ENCODE measurements around the gene IL20RA.

Gene IL20RA

DNA sequence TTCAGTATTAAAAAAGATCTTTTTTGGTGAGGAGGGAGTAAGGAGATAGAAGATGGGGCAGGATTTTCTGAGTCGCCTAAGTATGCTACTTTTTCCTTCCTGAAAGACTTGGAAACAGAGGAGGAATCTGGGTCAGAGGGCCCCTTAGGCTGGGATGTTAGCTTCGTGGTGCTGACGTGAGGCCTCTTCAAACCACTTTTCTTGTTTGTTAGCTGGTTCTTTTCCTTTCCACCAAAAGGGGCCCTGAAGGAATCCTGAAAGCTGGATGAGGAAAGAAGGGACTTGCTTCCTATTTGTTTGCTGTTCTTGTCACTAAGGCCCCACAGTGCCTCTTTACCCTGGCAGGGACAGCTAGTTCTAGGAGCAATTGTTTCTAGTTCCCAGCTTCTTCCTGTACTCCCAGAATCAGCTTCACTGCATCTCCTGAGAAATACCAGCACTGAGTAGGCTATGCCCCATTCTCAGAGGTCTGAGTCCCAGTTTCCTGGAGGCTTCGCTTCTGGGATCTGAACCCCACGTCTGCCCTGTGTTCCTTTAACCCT lies 2.2 kb upstream of the IL20RA start:
- no peak for DNase-seq (ENCODE audit: low read depth in 2 of 2)

DNA sequence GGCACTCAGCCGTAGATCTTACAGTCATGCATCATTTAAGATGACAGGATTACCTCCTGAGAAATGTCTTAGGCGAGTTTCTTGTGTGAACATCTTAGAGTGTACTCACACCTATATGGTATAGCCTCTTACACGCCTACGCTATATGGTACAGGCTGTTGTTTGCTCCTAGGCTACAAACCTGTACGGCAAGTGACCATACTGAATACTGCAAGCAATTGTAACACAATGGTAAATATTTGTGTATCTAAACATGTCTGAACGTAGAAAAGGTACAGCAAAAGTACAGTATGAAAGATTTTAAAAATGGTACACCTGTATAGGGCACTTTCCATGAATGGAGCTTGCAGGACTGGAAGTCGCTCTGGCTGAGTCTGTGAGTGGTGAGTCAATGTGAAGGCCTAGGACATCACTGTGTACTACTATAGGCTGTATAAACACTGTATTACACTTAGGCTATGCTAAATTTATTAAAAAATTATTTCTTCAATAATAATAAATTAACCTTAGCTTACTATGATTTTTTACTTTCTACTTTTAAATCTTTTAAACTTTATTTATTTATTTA lies 541 bp upstream of the IL20RA start:
- no peak for DNase-seq (ENCODE audit: low read depth in 2 of 2)

DNA sequence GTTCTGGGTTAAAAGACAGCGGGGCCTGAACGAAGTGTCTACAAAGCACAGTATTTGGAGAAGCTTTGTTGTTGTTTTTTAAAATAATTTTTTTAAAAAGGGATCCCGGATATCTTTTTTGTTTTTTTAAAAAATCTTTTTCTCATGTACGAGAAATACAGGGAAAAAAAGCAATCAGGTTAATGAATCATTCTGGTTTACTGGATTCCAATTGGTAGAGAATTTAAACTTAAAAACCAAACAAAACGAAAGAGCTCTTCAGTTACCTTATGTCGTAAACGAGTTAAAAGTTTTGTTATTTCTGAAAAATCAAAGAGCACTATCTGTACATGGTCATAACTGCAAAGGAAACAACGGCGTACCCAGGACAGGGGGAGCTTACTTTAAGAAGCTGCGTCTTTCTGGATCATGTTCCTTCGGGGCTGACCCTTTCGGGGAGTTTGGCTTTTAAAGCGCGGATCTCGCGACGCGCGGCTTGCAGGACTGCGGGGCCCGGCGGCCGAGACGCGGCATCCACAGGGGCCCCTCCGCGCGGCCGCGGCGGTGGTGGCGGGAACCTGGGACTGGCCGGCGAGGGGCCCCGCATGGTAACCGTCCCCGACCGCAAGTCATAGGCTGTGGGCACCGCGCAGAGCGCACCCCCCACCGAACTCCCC lies 927 bp downstream of the IL20RA start:
- no peak for DNase-seq (ENCODE audit: low read depth in 2 of 2)

DNA sequence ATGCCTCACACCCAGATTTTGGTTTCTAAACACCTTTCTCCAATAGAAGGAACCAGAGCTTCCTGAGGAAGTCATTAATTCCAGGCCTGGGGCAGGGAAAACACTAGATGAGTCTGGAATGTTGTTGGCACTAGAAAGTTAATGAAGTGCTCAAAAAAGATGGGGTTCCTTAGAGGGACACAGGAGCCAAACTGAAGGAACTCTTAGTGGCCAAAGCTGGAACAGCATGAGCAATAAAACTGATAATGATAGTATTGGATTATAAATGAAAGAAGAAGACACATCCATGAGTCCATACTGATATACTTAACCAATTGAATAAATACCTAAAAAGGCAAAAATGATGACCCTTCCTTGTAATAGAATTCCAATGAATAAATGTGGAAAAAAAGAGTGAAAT lies 4.4 kb downstream of the IL20RA start:
- DNase-seq (ENCODE audit: low read depth in 2 of 2): no peak

GRCh38 chr6:137039010-137039409 lies 5.8 kb downstream of the IL20RA start:
- no peak for DNase-seq (ENCODE audit: low read depth in 2 of 2)

- no peak for DNase-seq (ENCODE audit: low read depth in 2 of 2)
These were observed 8.0 kb downstream of the IL20RA start for GRCh38 chr6:137036566-137037300.

GRCh38 chr6:137033828-137034227 lies 10.9 kb downstream of the IL20RA start:
- peak in 1 of 2 donors; percentile 14 for DNase-seq (ENCODE audit: low read depth in 2 of 2)

GRCh38 chr6:137031122-137031521 lies 13.6 kb downstream of the IL20RA start:
- no peak for DNase-seq (ENCODE audit: low read depth in 2 of 2)

GRCh38 chr6:137028912-137029311 lies 15.9 kb downstream of the IL20RA start:
- DNase-seq (ENCODE audit: low read depth in 2 of 2): no peak

DNA sequence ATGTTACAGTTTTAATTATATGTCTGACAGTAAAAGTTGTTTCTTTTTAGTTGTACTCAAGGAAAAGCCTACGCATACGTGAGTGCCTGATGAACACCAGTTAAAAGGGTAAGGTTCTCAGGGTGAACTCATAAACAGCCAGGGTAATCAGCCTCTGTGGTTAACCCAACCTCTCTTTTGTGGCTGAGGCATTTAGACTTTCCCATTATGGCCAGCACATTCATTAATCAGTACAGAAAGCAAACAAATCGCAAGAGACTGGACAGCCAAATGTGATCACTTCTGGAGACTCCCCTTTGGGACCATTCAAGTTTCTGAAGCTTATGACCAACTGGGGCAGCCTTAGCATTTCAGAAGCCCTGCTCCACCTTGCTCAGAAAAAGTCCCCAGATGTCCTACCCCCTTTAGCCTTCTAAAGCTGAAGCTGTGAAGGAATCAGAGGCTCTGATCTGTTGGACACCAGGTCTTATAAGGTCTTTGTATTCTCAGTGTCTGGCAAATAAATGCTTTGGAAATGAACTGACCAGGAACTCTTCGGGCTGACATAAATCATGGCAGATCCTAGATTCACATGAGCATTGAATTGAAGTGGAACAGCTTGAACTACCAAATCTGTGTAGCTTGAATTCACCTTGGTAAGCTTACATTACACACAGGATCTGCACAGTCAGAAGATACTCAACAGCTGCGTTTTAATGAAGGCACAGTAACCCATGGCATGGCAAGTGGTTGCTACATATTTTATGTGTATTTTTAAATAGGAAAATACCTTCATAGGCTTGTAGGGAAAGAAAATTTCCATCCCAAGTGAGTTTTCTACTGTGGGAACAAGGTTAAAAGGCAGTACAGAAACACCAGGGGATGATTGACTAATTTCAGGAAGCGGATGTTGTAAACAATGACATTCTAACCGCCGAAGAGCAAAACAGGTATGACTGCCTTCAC lies 18.7 kb downstream of the IL20RA start:
- DNase-seq (ENCODE audit: low read depth in 2 of 2): no peak

DNA sequence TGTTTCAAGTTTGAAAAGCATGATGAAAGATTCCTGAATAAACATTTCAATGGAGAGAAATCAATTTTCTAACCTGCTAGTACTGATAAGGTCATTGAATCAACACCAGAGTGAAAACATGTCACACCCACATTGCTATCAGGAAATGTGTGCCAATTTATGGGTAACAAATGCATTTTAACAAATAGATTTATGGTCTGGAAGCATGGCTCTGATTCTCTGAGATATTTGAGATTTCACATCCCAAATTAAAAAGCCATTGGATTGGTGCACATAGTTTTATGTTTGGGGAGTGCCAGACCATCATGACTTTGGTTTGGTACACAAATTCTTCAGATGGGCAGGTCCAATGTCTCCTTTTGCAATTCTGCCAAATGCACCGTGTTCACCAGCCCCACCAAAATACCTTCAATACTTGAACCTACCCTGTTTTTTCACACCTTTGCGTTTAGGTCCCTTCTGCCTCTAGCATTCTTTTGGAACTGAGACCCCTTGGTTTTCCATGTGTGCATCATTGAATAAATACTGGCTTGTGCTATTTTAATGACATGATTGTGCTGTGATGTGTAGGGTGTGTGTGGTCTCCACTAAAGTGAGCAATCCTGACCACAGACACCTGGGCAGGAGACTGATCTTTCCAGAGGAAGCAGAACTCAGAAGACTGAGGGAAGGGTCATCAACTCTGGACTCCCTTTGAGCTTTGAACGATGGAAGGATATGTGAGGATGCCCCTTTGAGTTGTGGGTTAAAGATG lies 20.4 kb downstream of the IL20RA start:
- DNase-seq (ENCODE audit: low read depth in 2 of 2): no peak

DNA sequence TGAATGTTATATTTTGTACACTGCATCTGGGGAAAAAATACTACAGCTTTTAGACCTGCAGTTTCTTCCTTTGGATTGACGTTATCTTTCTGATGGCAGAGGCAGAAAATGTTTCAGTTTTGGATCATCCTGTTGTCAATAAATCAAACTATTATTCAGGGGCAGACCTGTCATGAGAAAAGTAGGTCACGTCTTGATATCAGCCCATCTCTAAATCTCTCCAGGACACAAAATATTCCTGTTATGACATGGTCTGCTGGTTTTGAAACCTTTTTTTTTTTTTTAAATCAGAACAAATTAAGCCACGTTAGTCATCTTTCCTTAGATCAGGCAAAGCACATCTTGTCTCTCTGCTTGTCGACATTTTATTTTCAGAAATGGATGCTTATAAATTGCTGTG lies 24.0 kb downstream of the IL20RA start:
- no peak for DNase-seq (ENCODE audit: low read depth in 2 of 2)

- no peak for DNase-seq (ENCODE audit: low read depth in 2 of 2)
These were observed 25.1 kb downstream of the IL20RA start for GRCh38 chr6:137019476-137020272.

- DNase-seq (ENCODE audit: low read depth in 2 of 2): no peak
These were observed 27.7 kb downstream of the IL20RA start for GRCh38 chr6:137017081-137017480.

DNA sequence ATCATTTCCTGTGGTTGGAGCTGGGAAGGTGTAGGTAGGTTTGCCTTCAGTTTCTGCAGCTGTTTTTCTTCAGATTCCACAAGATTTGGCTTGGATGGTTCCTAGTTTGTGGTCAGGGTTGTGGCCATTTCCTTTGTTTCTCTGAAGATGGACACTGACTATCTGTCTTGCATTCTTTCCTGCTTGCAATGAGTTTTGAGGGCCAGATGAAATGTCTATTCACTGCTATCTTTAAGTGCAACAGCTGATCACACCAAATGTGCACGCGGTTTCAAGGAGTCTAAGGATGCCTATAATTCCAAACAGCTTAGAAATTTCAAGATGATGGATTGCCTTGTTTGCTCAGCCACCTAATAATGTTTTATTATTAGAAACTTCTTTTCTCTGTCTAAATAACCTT lies 28.4 kb downstream of the IL20RA start:
- DNase-seq (ENCODE audit: low read depth in 2 of 2): no peak

DNA sequence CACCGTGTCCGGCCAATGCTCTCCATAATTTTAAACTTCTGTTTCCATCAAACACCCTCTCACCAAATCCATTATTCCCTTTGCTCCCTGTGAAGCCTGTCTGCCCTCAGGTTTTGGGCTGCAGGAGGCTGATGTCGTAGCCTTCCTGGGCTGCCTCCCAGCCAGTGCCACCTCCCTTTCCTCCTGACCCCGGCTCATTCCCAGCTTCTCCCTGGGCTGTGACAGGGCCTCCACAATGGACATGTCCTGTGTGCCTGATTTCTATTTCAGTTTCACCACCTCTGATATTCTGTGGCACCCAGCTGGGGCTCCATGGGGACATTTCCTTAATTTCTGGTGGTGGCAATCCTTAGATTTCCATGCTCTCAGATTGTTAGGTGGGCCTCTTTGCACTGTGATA lies 28.8 kb downstream of the IL20RA start:
- DNase-seq (ENCODE audit: low read depth in 2 of 2): no peak

DNA sequence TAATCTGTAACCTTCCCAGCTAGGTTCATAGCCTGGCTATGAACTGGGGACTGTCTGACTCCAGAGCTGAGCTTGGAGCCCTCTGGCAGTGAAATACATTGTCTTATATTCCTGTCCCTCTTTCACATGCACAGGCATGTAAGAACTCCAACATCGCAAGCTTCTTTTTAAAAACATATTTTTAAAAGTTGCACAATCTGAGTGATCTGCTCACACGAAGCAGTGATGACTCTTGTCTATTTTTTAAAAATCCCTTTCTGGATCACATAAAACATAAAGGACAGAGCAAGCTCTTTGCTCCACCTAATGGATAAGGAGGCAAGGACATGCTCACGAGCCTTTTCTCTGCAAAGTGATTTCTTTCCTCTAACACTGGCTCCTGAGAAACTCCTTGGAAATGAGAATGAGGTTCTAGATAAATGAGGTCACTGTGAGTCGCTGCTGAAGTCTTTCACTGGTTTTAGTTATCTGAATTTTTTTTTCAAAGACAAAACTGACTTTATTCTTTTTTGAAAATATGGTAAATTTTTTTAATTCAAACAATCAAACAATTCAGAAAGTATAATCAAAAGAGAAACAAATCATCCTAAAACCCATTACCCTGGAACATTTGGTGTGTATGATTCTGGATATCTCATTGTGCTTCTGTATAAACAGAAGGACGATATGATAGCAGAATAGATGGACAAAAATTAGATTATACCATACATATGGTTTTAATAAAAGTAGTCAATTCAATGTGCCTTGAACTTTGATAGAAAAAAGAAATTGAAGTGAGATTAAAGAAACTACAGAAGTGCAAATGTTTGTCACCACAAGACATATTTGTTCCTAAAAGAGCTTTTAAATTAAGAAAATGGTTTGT lies 30.8 kb downstream of the IL20RA start:
- DNase-seq (ENCODE audit: low read depth in 2 of 2): no peak

DNA sequence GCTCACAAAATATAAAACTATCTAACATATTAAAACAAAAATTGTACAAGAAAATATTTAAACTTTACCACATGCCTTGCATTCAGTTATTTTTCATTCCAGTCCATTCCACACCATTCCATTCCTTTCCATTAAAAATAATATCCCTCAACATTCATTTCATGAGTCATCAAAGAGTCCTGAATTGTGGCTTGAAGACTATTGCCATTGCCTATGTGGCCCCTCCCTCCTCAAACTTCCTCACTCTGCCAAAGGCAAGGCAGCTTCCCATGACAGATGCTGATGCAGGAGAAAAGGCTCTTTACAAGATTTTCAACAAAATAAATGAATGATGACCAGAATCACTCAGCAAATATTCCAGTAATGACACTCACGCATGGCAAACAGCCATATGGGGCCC lies 31.7 kb downstream of the IL20RA start:
- DNase-seq (ENCODE audit: low read depth in 2 of 2): no peak

- DNase-seq (ENCODE audit: low read depth in 2 of 2): no peak
These were observed 33.4 kb downstream of the IL20RA start for GRCh38 chr6:137011406-137011805.
